NCI-H2196 (cell line): ENCODE measurements around the gene DNAH11.
"Not testable (repeated sequence)": the region's sequence is repeated elsewhere in the genome, so short reads cannot be mapped to it uniquely, and the experiment has no call there.

ENCODE experiments used
- DNase-seq: peaks from one replicate; lab custom pipeline; 2025; ENCODE audit not compliant: unreplicated experiment; lab: John Stamatoyannopoulos, UW

DNAH11 gene

GRCh38 chr7:21771266-21771665, 228.4 kb downstream of the DNAH11 start:
- no peak for DNase-seq

DNA sequence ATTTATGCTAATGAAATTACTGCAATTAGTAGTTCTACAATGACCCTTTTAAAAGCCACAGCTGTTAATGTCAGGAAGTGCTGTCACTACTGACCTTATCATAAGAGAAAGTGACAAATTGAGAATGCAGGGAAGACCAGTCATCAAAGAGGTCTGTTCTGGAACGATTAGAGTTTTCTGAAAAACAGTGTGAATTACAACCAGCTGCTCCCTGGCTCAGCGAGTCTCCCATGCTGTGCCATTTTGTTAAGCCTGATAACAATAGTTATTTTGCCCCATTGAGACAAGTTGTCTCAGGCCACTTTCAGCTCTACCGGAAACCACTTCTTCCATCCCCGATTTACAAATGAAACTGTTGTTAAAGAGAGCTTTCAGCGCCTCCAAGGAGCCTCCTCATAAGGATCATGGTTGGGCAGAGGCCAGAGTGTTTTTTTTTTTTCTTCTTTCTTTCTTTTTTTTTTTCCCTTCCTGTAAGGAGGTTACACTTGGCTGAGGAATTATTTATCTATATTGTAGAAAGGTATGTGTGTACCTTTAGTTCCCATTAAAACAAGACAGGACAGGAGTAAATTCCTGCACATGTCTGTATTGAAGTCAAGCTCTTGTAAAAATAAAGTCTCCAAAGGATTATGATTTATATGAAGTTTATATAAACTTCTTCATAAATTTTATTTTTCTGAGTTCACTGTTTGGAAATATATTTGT, 229.2 kb downstream of the DNAH11 start:
- DNase-seq = no peak

DNA sequence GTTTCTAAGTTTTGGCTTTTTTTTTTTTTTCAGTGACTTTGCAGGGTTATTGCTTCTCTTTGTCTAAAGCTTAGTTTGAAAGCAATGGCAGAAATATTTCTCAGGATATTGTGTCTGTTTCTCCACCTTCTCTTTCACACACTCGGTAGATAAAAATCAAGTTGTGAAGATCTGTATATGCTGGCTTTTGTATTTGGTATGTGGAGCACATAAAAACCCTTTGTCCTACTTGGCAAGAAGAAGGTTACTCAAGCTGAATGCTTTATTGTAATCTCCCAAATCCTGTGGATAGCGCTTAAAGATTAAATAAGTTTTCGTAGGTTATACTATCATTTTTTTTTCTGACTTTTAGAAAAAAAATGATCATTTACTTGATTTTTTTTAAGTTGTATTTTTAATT, 230.5 kb downstream of the DNAH11 start:
- DNase-seq = no peak

GRCh38 chr7:21777921-21778320, 235.1 kb downstream of the DNAH11 start:
- no peak for DNase-seq

DNA sequence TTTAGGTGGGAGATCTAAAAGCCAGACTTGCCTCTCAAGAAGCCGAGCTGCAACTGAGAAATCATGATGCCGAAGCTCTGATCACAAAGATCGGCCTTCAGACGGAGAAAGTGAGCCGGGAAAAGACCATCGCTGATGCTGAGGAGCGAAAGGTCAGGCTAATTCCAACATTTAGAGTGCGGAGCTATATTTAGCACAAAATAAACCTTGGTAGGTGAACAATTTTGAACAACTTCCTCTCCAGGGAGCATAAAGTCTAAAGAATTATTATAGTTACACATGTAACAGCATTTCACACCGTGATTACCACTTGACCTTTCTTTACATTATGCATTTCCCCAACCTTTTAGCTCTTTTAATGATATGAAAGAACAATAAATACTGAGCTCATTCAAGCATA, 236.1 kb downstream of the DNAH11 start:
- no peak for DNase-seq

- no peak for DNase-seq
These were observed 240.2 kb downstream of the DNAH11 start for GRCh38 chr7:21782996-21783395.

DNA sequence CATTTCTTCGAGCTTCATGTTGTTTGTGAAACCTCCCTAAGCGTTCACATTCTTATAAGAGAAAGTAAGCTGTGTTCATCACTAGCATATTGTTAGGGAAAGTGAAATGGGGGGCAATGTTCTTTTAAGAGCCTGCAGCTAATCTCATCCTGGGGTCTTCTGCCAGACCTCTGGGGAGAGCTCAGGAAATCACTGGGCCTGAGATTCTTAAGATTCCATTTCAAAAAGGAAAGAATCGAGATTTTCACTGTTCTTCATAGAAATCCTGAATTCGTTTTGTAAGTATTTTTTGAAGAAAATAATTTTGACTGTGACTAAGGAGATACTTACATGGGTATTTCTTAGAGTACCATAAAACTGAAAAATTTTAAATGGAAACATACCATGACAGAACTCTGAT, 242.2 kb downstream of the DNAH11 start:
- no peak for DNase-seq

DNA sequence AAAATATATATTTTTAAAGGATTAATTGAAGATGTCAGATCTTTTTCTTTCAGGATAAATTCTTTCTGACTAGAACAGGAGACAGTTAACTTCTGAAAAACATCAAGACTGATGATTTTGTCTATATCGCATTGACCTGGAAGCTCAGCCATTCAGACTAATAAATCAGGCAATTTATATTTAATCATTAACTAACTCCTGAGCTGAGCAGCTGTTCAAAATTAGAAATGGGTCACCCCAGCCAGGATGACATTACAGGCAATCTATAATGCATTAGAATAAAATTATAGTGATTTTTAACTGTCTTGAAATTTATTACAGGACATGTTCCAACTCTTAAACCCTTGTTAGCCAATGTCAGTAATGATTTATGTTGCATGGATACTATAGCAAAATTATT, 263.0 kb downstream of the DNAH11 start:
- DNase-seq = no peak

- DNase-seq = no peak
These were observed 263.5 kb downstream of the DNAH11 start for GRCh38 chr7:21806388-21806787.

DNA sequence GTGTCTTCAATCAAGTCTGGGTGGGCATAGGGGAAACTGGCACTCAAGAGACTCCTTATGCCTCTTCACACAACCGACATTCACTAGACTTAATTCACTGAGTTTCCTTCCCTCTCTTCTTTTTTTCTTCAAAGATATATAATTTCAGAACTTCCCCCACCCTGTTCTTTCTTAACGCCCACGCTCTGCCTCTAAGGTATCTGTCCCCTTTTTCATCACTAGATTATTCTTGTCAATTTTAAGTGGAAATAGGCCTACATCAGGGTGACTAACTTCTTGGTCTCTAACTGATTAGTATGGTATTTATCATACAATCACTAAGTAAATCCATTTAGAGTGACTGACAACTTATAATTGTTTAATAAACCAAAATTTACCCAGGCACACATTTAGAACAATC, 276.2 kb downstream of the DNAH11 start:
- no peak for DNase-seq

- no peak for DNase-seq
These were observed 286.0 kb downstream of the DNAH11 start for GRCh38 chr7:21828841-21829240.

DNA sequence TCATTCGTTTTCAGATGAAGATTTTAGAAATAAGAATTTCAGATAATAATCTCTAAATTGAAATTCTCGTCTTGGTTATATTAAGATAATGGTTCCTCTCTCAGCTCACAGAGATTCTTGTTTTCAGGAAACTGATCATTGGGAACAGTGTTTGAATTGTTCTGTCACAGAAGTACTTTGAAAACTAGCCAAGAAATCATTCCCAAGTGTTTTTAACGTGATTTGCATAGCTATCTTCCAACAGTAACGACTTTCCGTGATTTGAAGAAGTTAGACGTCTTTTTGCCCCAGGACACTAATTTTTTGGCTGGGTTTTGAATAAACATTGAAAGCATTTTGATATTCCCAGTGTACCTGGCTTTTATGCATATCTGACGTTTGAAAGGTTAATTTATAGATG, 286.9 kb downstream of the DNAH11 start:
- DNase-seq = no peak

DNA sequence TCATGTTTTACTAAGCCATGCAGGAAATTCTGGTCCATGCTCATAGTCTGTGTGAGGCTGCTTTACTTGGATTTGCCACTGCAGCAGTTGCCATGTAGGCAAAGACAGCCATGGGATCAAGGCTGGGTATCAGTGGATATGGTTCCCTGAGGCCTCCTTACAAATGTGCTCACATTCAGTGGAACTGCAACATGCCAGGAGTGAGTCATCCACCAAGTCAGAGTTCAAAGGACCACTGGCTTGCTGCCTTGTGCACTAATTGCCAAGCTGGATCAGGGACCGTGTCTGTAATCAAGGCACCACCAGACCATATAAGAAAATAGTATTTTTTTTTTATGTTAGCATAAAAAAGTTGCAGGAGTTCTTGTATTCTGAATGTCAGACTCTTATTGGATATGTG, 301.9 kb downstream of the DNAH11 start:
- DNase-seq = no peak

GRCh38 chr7:21850531-21851285, 307.9 kb downstream of the DNAH11 start:
- no peak for DNase-seq

DNA sequence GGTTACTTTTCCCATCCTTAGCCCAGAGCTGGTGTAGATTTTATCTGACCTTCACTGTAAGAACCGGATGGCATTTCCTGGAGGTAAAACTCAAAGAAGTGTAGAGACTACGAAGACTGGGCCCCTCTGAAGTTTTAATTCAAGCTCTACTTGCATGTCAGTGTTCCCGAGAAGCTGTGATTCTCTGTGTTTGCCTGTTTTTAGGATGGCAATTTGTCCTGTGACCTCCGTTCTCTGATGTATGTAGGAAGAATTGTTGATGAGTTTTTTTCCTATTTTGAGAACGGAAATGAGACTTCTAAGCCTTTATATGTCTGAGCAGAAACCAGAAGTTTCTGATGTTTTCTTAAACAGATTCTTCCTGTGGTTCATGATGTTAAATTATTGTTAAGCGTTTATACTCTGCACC, 308.7 kb downstream of the DNAH11 start:
- DNase-seq = no peak

DNA sequence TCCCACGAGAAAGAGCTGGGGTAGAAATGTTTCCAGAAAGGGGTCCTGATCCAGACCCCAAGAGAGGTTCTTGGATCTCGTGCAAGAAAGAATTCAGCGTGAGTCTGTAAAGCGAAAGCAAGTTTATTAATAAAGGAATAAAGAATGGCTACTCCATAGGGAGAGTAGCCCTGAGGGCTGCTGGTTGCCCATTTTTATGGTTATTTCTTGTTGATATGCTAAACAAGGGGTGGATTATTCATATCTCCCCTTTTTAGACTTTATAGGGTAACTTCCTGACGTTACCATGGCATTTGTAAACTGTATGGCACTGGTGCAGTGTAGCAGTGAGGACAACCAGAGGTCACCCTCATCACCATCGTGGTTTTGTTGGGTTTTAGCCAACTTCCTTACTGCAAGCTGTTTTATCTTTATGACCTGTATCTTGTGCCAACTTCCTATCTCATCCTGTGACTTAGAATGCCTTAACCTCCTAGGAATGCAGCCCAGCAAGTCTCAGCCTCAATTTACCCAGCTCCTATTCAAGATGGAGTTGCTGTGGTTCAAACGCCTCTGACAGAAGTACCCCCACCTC, 322.9 kb downstream of the DNAH11 start:
- not testable (repeated sequence) for DNase-seq

DNA sequence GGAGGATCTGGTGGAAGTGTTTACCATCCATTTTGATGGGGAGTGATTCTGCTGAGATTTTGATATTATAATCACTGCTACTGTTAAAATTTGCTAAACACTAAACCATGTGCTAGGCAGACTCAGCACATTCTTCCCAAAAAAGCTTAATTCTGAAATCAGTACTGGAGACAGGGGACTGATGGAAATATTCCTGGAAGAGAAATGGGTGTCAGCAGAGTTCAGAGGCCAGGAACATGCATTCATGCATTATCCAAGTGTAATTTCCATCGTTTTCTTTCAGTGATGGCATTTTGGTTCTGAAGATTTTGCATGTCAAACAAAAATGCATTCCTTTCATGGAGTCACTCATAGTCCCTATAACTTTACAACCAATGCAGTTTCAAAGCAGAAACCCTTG, 323.9 kb downstream of the DNAH11 start:
- no peak for DNase-seq

DNA sequence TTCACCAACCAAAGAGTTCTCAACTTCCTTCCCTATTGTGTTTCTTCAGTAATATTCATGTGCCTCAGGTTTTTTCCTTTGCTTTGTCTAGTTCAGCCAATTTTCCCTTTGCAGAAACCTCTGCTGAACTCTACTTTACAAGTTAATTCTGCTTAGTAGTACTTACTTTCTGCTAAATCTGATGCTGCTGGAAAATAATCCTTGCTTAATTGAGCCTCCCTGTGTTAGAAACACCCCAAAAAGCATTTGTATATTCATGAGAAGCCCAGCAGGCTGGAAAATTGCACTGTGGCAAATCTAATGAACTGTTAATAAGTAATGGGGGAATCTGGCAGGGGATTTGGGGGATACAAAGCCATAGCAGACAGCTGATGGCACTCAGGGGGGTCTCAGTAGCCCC, 324.4 kb downstream of the DNAH11 start:
- no peak for DNase-seq

DNA sequence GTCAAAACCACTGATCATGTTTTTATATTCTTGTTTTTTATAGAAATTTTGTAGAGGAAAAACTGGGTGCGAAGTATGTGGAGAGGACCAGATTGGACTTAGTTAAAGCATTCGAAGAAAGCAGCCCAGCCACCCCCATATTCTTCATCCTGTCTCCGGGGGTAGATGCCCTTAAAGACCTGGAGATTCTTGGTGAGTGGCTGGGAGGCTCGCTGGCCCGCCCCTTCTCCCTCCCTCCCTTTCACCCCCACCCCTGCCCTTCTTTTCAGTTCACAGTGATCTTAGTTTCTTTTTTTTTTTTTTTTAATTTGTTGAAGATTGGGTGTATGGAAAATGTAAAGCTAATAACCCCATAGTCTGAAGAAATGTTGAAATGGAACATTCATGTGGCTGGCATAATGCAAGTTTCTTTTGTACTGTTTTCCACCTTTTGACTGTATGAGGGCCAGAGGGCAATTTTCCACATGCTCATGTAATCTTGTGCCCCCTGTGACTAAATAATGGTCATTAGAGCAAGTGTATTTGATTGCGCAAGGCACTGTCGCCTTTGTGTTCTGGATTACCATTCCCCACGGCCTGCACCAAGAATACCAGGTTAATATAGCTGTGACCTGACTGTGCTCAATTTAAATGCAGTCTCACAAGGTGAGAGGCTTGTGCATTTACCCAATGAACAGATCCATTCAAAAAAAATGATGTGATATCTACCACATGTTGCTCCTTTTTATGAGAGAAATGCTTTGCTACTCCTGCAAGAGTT, 325.2 kb downstream of the DNAH11 start:
- DNase-seq = no peak

DNA sequence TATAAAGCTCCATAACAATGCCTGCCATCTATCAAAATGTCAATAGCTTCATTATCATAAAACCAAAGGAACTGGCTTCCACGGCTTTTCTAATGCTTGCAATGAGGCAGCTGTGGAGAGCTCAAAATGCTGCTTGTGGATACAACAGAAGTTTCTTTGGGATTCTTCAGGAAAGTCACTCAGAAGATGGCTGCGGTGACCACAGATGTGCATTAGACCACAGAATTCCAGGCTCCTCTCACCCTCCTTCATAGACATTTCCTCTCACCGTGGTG, 325.7 kb downstream of the DNAH11 start:
- no peak for DNase-seq

DNA sequence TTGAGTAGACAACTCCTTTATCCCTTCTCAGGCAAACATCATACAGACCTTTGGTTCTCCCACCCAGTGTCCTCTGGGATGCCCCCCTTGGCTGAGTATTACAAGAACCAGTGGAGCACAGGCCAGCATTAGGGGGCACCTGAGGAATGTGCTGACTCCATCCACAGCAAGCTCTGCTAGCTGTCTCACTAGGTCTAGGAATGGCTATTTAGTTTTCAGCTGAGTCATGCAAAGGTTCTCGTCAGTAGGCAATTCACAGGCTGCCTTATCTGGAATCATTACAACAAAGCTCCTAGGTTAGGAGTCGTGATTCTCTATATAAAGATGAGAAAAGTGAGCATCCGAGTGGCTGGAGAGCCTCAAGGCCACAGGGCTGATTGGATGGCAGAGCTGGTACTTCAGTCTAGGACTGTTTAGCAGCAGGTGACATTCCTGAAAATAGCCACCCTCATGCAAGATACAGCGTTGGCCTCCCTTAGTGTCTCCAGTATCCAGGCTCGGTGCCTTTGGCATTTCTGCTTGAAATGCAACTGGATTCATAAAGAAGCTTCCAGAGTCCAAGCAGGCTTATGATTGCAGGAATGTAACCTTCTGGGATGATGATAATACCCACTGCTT, 327.1 kb downstream of the DNAH11 start:
- no peak for DNase-seq
